ENCODE data around the gene TTC28. TPM values are rescaled to one million over a fixed set of nuclear protein-coding genes. Genes with fewer than 3 reads are reported as not detected.

TTC28 gene
- total and polyA plus RNA-seq, 10 of the 15 experiments (the other 5 are each of a cell fraction or from before 2014, with no cell fraction given): 0.15 to 8.4 (median 1.4) TPM

GRCh38 chr22:28001171-28001835, 678.3 kb downstream of the TTC28 start (continued):
- no peak for TF ChIP-seq HSF1 (IDR thresholded peaks at IDR 0.05; ENCODE audit: low read depth, low read length)

GRCh38 chr22:28000361-28000760, 679.3 kb downstream of the TTC28 start:
- WGBS (ENCODE audit: insufficient coverage, insufficient replicate concordance, low lambda C conversion rate, missing lambda C conversion rate): 67% methylated on average over 9 of the region's 9 CpGs
- Histone ChIP-seq H3K27ac (ENCODE audit: control insufficient read depth, insufficient read depth) (no peak overlapping the region), H3K4me2 (ENCODE audit: control insufficient read depth, insufficient read depth) (no peak overlapping the region), H4K20me1 (ENCODE audit: control insufficient read depth, insufficient read depth) (no peaks in the 10 kb centered on the region; the same call in 1 of the 2 replicates), H3K36me3 (ENCODE audit: control insufficient read depth in 2 of 2, insufficient read depth in 2 of 2, low read length in 1 of 2) (no peaks in the 10 kb centered on the region), H3K27me3 (replicated peaks in 1 of 2; ENCODE audit: control insufficient read depth in 2 of 2, insufficient read depth in 2 of 2, low read length in 1 of 2) (no peaks in the 10 kb centered on the region), H3K4me3 (no peak overlapping the region), H3K79me2 (ENCODE audit: control insufficient read depth, insufficient read depth, low read length) (no peaks in the 10 kb centered on the region), H3K9ac (ENCODE audit: control insufficient read depth, insufficient read depth, low read length) (no peak overlapping the region), H3K4me1 (ENCODE audit: control insufficient read depth, insufficient read depth, low read length) (no peaks in the 10 kb centered on the region), H3K9me3 (replicated peaks; ENCODE audit: control insufficient read depth, insufficient read depth, low read length) (no peaks in the 10 kb centered on the region), H2AFZ (ENCODE audit: control insufficient read depth, low read depth, low read length) (no peak overlapping the region)
- SMC1A ChIA-PET (ENCODE audit: uncharacterized antibody, unreplicated experiment): no interaction called here
- POLR2A ChIA-PET: no interaction called here
- RAD21 ChIA-PET (ENCODE audit: unreplicated experiment): no interaction called here
- TF ChIP-seq TCF7 (IDR thresholded peaks at IDR 0.05; ENCODE audit: borderline replicate concordance) (no peak), RELA (IDR thresholded peaks at IDR 0.05; ENCODE audit: borderline replicate concordance, partially characterized antibody) (no peak), RFX5 (IDR thresholded peaks at IDR 0.05; ENCODE audit: low read depth, low read length) (no peak), ZNF274 (IDR thresholded peaks at IDR 0.05; ENCODE audit: insufficient read depth, insufficient read length) (no peak), RB1 (IDR thresholded peaks at IDR 0.05; ENCODE audit: borderline replicate concordance) (no peak), HCFC1 (IDR thresholded peaks at IDR 0.05; ENCODE audit: low read length) (no peak)
- CTCF ChIA-PET: interaction anchor here (1.3 kb wide), 1 partner anchor 33 kb away, joined by 4 read pairs; no protein-coding TSS in a partner anchor
- intact Hi-C loops (cut with micrococcal nuclease; ENCODE audit: unreplicated experiment) (no loop called here), in situ Hi-C loops (cut with MboI) (loop anchor here (10.0 to 25.0 kb wide), 2 partner anchors 596 to 1238 kb away; no protein-coding TSS in a partner anchor)
- FAIRE-seq: no peak
- no peak for DNase-seq (ENCODE audit: low read depth, low spot score)
- BruUV-seq (replicated peaks): no TSS peak
- no peak for ATAC-seq

Measured in GM12878 (cell line).